Endothelial cell of umbilical vein (primary cell): Measurements from ENCODE around the gene UBE2B. TPM values are rescaled to one million over a fixed set of nuclear protein-coding genes. Genes with fewer than 3 reads are reported as not detected.
"Not testable (repeated sequence)": the region's sequence is repeated elsewhere in the genome, so short reads cannot be mapped to it uniquely, and the experiment has no call there.

ENCODE experiments used
- BruUV-seq: library from RNA; stranded (reverse); fragments of 400-500 nt; replicated peaks from 2 replicates; lab custom pipeline; 2021; lab: Mats Ljungman, UMichigan
- CTCF ChIA-PET: fragments of 300-600, 350-600 bp; sonication (Branson Sonifier 250); formaldehyde crosslinking; loops from one replicate; lab custom pipeline; 2021; ENCODE audit warnings: antibody characterized with exemption, inconsistent platforms; lab: Charles Lee
- POLR2A ChIA-PET: fragments of 300-600, 350-600 bp; sonication (Branson Sonifier 250); formaldehyde crosslinking; loops from one replicate; lab custom pipeline; 2021; ENCODE audit warnings: antibody characterized with exemption, inconsistent platforms; lab: Charles Lee
- DNase-seq: peaks from one replicate; pipeline ENCODE4 v3.0.0-alpha.2; 2011; ENCODE audit warnings: low read depth, low spot score
- FAIRE-seq: peaks from 2 replicates; lab custom pipeline; 2011; peaks lifted over from hg19 to GRCh38; lab: Jason Lieb, UNC
- H2AFZ ChIP-seq: 2 replicates; pipeline ENCODE4 v1.6.0; 2012; ENCODE audit warnings: low read depth, low read length, control low read depth, inconsistent platforms
- H3K27ac ChIP-seq: 2 replicates; pipeline ENCODE4 v1.5.1; 2011; ENCODE audit warnings: low read depth, mild to moderate bottlenecking, control low read depth, low read length, moderate library complexity; ENCODE audit not compliant: insufficient read depth
- H3K27me3 ChIP-seq, 2 experiments: 2 replicates each; pipeline versions ENCODE4 v1.6.0 to v1.6.1; 2011; ENCODE audit warnings: low read length in 2 of 2, mixed read lengths in 1 of 2; ENCODE audit not compliant: control insufficient read depth in 2 of 2, insufficient read depth in 2 of 2
- H3K36me3 ChIP-seq, 2 experiments: 2 replicates in 1 of 2; 3 replicates in 1 of 2; pipeline ENCODE4 v1.5.1; 2011; ENCODE audit warnings: low read length in 2 of 2, mild to moderate bottlenecking in 1 of 2, moderate library complexity in 1 of 2; ENCODE audit not compliant: control insufficient read depth in 2 of 2, insufficient read depth in 2 of 2; ENCODE audit errors: extremely low read depth in 1 of 2
- H3K4me1 ChIP-seq: 3 replicates; pipeline ENCODE4 v1.5.1; 2011; ENCODE audit warnings: mild to moderate bottlenecking, low read length; ENCODE audit not compliant: control insufficient read depth, insufficient read depth; ENCODE audit errors: extremely low read depth
- H3K4me2 ChIP-seq: 2 replicates; pipeline ENCODE4 v1.6.1; 2011; ENCODE audit warnings: low read length, control low read depth, mixed read lengths; ENCODE audit not compliant: insufficient read depth
- H3K4me3 ChIP-seq, 3 experiments: fragments of 200-600 bp in 1 of 3; sonication (generic), shearing (Covaris generic) in 1 of 3; replicated peaks in 1 of 3; 2 replicates each; pipeline ENCODE4 v1.5.1; 2011 to 2016; ENCODE audit warnings: control low read depth in 3 of 3, low read length in 3 of 3, mild to moderate bottlenecking in 2 of 3, inconsistent platforms in 1 of 3, low read depth in 1 of 3, moderate library complexity in 1 of 3; ENCODE audit not compliant: insufficient read depth in 1 of 3
- H3K79me2 ChIP-seq: 2 replicates; pipeline ENCODE4 v1.6.0; 2012; ENCODE audit warnings: low read length, inconsistent platforms; ENCODE audit not compliant: control insufficient read depth, insufficient read depth
- H3K9ac ChIP-seq: replicated peaks from 2 replicates; pipeline ENCODE3; 2011; ENCODE audit warnings: low read length, control low read depth; ENCODE audit not compliant: insufficient read depth; ENCODE audit errors: extremely low read depth
- H3K9me1 ChIP-seq: replicated peaks from 3 replicates; pipeline ENCODE4 v1.6.0; 2011; ENCODE audit warnings: mild to moderate bottlenecking, low read length; ENCODE audit not compliant: control insufficient read depth, insufficient read depth; ENCODE audit errors: extremely low read depth
- H3K9me3 ChIP-seq: replicated peaks from 2 replicates; pipeline ENCODE4 v1.5.1; 2012; ENCODE audit warnings: low read length, inconsistent platforms; ENCODE audit not compliant: control insufficient read depth, insufficient read depth
- H4K20me1 ChIP-seq: replicated peaks from 2 replicates; pipeline ENCODE3; 2011; ENCODE audit warnings: mild to moderate bottlenecking, low read length; ENCODE audit not compliant: control insufficient read depth, insufficient read depth; ENCODE audit errors: extremely low read depth
- CTCF ChIP-seq, 2 donors: IDR thresholded peaks; 1 replicate in 1 of 2; 2 replicates in 1 of 2; pipeline ENCODE4 v1.5.1; 2011; ENCODE audit warnings: low read length in 2 of 2, mild to moderate bottlenecking in 2 of 2, moderate library complexity in 2 of 2, control low read depth in 1 of 2, inconsistent platforms in 1 of 2, low read depth in 1 of 2; ENCODE audit not compliant: insufficient read depth in 1 of 2; ENCODE audit errors: extremely low read depth in 1 of 2
- EZH2 ChIP-seq: IDR thresholded peaks from 2 replicates; pipeline ENCODE4 v1.6.1; 2012; ENCODE audit warnings: borderline replicate concordance, low read depth, mild to moderate bottlenecking, moderate library complexity, low read length, inconsistent platforms; ENCODE audit not compliant: severe bottlenecking
- FOS ChIP-seq: IDR thresholded peaks from 2 replicates; pipeline ENCODE4 v1.6.1; 2011; ENCODE audit warnings: mild to moderate bottlenecking, low read length, moderate library complexity, borderline replicate concordance; ENCODE audit not compliant: insufficient read depth
- GATA2 ChIP-seq: IDR thresholded peaks from 2 replicates; pipeline ENCODE4 v1.7.0; 2011; ENCODE audit warnings: low read depth, mild to moderate bottlenecking, moderate library complexity, mixed read lengths, low read length; ENCODE audit not compliant: insufficient read length, insufficient read depth
- JUN ChIP-seq: IDR thresholded peaks from 2 replicates; pipeline ENCODE4 v1.6.1; 2011; ENCODE audit warnings: borderline replicate concordance, low read depth; ENCODE audit not compliant: insufficient read length, insufficient read depth
- MAX ChIP-seq: IDR thresholded peaks from 2 replicates; pipeline ENCODE4 v1.6.1; 2011; ENCODE audit not compliant: insufficient read depth, insufficient read length
- MYC ChIP-seq: IDR thresholded peaks from one replicate; pipeline ENCODE4 v1.6.1; 2011; ENCODE audit warnings: mild to moderate bottlenecking, low read depth, low read length
- POLR2A ChIP-seq: IDR thresholded peaks from 2 replicates; pipeline ENCODE4 v1.6.1; 2012; ENCODE audit warnings: low read depth, mild to moderate bottlenecking, control low read depth, low read length
- POLR2AphosphoS5 ChIP-seq: IDR thresholded peaks from 2 replicates; pipeline ENCODE4 v1.6.1; 2012; ENCODE audit warnings: low read depth, mild to moderate bottlenecking, control low read depth, low read length, moderate library complexity; ENCODE audit not compliant: insufficient read depth
- dilution Hi-C: fragments of 300-500 bp; cut with MboI; formaldehyde crosslinking; loops from one replicate; pipeline ENCODE4 v1.15.0; 2019; ENCODE audit warnings: low sequenced_read_pairs; ENCODE audit not compliant: extremely low pct_ligation_motif_present
- intact Hi-C: fragments of 100-400 bp; cut with micrococcal nuclease; formaldehyde crosslinking; loops from one replicate; pipeline ENCODE4 v1.10.0; 2022
- polyA plus RNA-seq, 4 experiments: library from polyadenylated mRNA; depleted of rRNA in 3 of 4; stranded (reverse) in 3 of 4; unstranded in 1 of 4; fragments of >200 nt; gene quantifications; 2 replicates each; pipeline versions ENCODE4 v1.2.1 to v1.2.3, GENCODE V29; 2011 to 2012; ENCODE audit warnings: missing spikeins in 1 of 4
- total RNA-seq: library from RNA; stranded (reverse); gene quantifications from 2 replicates; pipeline ENCODE4 v1.2.3, GENCODE V29; 2021

The UBE2B gene
- total and polyA plus RNA-seq, 2 donors (not counting 3 experiments of a cell fraction or from before 2014, with no cell fraction given) = 37.8 to 110 TPM

- H3K9me1 ChIP-seq, H3K4me2 ChIP-seq, H3K9me3 ChIP-seq, H3K4me1 ChIP-seq, H3K36me3 ChIP-seq, BruUV-seq, H4K20me1 ChIP-seq, H3K27ac ChIP-seq, H3K9ac ChIP-seq, CTCF ChIA-PET, FAIRE-seq, DNase-seq, H3K79me2 ChIP-seq, dilution Hi-C loops, H3K4me3 ChIP-seq, POLR2A ChIA-PET, H3K27me3 ChIP-seq, H2AFZ ChIP-seq, intact Hi-C loops: not testable (repeated sequence)
Observed at GRCh38 chr5:134421038-134421437, 49.7 kb downstream of the UBE2B start.

GRCh38 chr5:134422791-134423365 lies 51.5 kb downstream of the UBE2B start:
- no peaks in the 10 kb centered on the region for H3K27me3 ChIP-seq
- no peaks in the 10 kb centered on the region for H4K20me1 ChIP-seq
- CTCF ChIA-PET = no interaction called here
- no peaks in the 10 kb centered on the region for H3K79me2 ChIP-seq
- intact Hi-C loops = no loop called here
- no peak overlapping the region for H3K4me2 ChIP-seq
- FAIRE-seq (no peak), DNase-seq (no peak)
- no peaks in the 10 kb centered on the region for H3K9me1 ChIP-seq
- dilution Hi-C loops = no loop called here
- TF ChIP-seq POLR2AphosphoS5 (no peak), GATA2 (no peak), FOS (no peak), CTCF (IDR thresholded peaks at IDR 0.05; ENCODE audit: extremely low read depth in 1 of 2, insufficient read depth in 1 of 2, low read depth in 1 of 2, low read length in 2 of 2) (no peak), EZH2 (no peak), POLR2A (no peak), MAX (no peak), MYC (no peak), JUN (no peak)
- POLR2A ChIA-PET = no interaction called here
- no TSS peak for BruUV-seq
- H3K9me3 ChIP-seq = no peaks in the 10 kb centered on the region
- H3K9ac ChIP-seq = no peak overlapping the region
- H3K27ac ChIP-seq = no peak overlapping the region
- no peak overlapping the region for H3K4me3 ChIP-seq
- H3K36me3 ChIP-seq = no peaks in the 10 kb centered on the region
- H2AFZ ChIP-seq = no peak overlapping the region
- no peaks in the 10 kb centered on the region for H3K4me1 ChIP-seq
